NCI-H1930 (cell line): ENCODE data around the gene CD320.
"Not testable (repeated sequence)": the region's sequence is repeated elsewhere in the genome, so short reads cannot be mapped to it uniquely, and the experiment has no call there.

Experiments used
- DNase-seq, 2 experiments: peaks; one replicate each; lab custom pipeline; 2025; lab: John Stamatoyannopoulos, UW

CD320 gene

DNA sequence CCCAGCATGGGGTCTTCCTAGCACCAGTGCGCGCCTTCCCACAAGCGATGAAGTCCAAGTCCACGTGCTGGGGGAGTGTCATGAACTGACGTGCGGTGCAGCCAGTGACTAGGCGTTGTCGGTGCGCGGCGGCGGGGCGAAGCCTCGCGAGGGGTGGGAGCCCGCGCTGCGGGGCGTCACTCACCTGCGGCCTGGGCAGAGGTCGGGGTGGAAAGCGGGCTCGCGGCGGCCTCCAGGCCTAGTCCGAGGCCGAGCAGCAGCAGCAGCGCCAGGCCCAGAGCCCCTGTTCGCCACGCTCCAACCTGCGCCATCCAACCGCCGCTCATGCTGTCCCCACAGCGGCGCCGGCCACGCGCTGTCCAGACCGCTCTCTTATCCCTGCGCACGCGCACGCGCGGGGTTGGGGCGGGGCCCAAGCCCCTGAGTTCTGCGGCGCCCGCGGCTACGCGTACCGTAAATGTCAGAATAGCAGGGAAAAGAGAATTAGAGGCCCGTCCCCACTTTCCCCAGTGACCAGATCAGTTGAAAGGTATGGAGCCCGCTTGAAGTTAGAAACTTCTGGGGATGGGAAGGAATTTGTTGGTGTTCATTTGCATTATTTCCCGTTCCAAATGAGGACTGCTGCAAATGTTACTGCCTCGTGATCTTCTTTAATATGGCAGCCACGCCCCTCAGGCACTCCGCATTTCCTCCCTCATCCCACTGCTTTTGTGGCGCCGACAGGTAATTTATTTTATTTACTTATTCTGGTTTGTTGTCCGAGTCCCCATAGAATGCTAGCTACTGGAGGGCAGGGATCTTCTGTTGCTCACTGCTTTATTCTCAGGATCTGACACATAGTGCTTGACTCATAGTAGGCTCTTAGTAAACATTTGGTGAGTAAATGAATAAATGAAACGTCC lies at the start of gene CD320:
Gene CD320, minus strand, starts transcription at position 394 of the 902 bp plus-strand sequence. Its CDS starts 68 bp downstream, at position 326.
- DNase-seq, result peak; percentile 61 to 82

DNA sequence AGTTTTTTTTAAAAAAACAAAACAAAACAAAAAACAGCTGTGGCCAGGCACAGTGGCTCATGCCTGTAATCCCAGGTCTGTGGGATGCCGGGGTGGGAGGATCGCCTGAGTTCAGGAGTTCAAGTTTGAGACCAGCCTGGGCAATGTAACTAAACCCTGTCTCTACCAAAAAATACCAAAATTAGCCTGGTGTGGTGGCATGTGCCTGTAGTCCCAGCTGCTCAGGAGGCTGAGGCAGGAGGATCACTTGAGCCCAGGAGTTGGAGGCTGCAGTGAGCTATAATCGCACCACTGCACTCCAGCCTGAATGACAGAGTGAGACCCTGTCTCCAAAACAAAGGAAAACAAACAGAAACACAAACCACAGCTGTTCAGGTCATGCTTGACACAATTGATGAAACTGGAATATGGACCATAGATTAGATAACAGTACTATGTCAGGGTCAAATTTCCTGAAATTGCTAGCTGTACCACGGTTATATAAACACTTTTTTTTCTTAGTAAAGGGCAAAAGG lies 48.9 kb upstream of the CD320 start:
- no peak for DNase-seq

DNA sequence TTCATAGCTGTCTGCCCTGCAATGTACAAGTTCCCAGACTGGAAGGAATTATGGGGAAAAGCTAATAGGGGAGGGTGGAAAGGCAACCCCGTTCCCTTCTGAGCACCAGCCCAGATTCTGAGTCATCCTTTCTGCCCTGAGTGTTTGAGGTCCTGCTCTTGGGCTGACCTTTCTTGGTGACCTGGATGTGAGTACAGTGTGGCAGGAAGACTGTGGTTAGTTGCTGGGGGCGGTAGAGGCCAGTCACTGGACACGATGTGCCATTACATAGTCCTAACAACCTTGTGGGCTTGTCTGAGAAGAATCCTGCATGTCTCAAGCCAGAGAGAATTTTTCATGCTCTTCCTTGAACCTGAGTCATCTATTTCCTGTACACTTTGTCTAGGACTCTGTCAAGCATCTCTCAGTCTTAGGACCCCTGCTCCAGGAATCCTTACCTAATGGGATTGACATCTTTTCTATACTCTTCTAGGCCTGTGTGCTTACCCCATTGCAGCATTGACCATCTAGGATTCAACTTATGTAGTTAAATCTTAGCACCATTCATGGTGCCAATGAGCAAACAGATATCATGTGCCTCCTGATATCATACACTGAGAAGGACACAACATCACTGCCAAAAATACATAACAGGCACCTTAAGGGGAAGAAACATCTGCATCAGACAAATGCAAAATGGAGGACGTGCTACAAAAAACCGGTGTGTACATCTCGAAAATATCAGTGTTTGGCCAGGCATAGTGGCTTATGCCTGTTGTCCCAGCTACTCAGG lies 47.7 kb upstream of the CD320 start:
- no peak for DNase-seq

DNA sequence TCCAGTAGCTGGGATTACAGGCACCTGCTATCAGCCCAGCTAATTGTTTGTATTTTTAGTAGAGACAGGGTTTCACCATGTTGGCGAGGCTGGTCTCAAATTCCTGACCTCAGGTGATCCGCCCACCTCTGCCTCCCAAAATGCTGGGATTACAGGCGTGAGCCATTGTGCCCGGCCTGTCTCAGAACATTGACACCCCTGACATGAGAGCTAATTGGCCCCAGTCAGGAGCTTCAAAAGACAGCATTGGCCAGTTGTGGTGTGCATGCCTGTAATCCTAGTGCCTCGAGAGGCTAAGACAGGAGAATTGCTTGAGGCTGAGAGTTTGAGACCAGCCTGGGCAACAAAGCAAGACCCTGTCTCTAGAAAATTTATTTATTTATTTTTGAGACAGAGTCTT lies 44.7 kb upstream of the CD320 start:
- DNase-seq, result not testable (repeated sequence)

DNA sequence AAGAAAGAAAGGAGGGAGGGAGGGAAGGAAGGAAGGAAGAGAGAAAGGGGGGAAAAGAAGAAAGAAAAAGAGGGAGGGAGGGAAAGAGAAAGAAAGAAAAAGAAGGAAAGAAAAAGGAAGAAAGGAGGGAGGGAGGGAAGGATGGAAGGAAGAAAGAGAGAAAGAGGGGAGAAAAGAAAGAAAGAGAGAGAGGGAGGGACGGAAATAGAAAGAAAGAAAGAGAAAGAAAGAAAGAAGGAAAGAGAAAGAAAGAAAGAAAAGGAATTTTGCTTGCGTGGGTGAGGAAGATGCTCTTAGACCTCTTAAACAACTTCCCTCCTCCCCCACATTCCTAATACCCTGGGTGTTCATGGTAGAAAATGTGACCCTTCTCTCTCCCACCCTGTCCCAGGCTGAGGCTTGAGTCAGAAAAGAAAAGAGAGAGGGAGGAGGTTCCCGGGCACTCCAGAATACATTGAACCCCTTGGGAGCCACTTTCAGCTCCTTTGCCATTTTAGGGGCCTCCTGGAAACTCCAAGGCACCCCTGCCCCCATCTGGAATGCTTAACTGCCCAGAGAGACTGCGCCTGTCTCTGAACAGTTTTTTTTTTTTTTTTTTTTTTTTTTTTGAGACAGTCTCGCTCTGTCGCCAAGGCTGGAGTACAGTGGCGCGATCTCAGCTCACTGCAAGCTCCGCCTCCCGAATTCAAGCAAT lies 44.1 kb upstream of the CD320 start:
- no peak for DNase-seq

DNA sequence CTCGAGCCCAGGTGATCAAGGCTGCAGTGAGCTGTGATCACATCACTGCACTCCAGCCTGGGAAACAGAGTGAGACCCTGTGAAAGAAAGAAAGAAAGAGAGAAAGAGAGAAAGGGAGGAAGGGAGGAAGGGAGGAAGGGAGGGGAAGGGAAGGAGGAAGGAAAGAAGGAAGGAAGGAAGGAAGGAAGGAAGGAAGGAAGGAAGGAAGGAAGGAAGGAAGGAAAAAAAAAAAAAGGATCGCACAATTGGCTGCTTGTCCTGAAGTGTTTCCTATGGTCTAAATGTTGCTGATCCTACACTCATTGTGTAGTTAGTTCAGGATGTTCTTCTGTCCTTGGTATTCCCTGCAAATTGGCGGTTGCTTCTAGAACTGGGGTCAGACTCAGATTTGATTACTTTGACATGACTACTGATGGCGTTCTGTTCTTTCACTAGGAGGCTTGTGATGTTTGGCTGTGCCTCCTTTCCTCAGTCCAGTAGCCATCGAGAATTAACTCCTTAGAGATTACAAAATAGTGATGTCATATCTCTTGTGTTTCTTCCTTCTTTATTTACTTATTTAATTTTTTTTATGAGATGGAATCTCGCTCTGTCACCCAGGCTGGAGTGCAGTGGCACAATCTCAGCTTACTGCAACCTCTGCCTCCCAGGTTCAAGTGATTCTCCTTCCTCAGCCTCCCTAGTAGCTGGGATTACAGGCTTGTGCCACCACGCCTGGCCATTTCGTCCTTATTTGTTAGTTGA lies 41.6 kb upstream of the CD320 start:
- DNase-seq, result not testable (repeated sequence)

DNA sequence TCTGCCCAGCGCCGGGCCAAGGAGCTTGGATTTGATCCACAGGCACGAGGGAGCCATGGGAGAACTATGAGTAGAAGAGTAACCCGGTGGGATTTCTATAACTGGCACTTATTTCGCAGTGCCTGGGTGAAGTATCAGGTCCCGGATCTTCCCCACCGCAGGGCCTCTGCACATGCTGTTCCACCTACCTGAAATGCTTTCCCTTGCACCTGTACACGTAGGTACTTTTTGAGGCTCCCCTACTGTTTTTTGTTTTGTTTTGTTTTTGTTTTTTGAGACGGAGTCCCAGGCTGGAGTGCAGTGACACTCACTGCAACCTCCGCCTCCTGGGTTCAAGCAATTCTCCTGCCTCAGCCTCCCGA lies 35.3 kb upstream of the CD320 start:
- DNase-seq, result no peak

DNA sequence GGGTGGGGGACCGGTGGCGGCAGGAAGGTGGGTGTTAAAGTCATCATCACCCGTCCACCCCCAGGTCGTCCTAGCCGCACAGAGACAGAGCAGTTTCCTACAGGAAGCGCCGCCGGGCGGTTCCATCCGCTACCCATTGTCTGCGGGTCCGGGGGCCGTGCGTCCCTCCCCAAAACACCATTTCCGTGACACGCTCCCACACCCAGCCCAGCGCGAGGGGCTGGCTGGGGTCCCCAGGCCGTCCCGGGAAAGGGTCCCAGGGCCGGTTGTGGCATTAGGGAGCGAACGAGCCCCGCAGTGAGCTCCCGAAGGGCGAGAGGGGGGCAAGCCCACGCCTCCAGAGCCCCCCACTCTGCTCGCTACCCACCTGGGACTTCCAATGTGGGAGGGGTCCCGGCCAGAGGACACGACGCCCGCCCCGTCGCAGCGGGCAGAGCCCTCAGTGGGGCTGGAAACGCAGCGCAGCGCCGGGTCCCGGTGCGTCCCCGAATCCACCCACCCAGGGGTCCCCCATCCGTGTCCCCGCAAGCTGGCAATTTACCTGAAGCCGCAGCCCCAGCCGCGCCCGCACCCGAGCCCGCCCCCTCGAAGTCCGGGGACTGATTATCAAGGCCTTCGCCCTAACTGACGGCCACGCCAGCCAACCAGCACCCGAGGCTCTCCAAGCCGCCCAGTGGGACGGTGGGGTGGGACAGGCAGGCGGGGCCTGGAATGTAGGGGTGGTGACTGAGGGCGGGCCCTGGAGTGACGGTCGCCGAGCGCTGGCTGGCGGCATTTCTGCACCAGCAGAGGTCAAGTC lies 34.7 kb upstream of the CD320 start, which contains the start of gene KANK3:
Gene KANK3, minus strand, starts transcription at position 579 of the 799 bp plus-strand sequence. CDS start 5,434 bp downstream, outside the sequence.
- DNase-seq, result peak; percentile 72 to 82

DNA sequence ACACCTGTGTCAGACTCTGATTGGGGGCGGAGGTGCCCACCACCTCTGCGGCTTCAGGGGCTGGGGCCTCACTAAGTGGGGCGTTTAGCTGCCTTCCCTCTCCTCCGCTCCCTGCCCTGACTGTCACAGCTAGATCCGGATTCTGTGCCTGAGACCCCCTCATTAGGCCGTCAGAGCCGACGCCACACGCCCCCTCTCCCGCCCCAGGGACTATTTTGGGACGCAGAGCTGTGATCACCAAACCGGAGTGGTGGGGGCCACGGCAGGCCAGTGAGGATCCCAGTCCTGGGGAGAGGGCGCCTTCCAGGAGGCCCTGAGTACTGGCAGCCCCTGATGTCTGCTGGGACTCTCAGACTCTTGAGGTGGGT lies 34.1 kb upstream of the CD320 start:
- no peak for DNase-seq

DNA sequence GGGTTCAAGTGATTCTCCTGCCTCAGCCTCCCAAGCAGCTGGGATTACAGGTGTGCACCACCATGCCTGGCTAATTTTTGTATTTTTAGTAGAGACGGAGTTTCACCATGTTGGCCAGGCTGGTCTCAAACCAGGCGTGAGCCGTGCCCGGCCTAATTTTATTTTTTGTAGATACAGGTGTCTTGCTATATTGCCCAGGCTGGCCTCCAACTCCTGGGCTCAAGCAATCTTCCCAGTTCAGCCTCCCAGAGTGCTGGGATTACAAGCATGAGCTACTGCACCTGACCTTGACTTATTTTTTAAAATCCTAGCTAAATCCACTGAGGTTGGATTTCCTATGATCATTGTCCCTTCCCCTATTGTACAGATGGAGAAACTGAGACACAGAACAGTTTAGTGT lies 33.3 kb upstream of the CD320 start:
- DNase-seq, result not testable (repeated sequence)

DNA sequence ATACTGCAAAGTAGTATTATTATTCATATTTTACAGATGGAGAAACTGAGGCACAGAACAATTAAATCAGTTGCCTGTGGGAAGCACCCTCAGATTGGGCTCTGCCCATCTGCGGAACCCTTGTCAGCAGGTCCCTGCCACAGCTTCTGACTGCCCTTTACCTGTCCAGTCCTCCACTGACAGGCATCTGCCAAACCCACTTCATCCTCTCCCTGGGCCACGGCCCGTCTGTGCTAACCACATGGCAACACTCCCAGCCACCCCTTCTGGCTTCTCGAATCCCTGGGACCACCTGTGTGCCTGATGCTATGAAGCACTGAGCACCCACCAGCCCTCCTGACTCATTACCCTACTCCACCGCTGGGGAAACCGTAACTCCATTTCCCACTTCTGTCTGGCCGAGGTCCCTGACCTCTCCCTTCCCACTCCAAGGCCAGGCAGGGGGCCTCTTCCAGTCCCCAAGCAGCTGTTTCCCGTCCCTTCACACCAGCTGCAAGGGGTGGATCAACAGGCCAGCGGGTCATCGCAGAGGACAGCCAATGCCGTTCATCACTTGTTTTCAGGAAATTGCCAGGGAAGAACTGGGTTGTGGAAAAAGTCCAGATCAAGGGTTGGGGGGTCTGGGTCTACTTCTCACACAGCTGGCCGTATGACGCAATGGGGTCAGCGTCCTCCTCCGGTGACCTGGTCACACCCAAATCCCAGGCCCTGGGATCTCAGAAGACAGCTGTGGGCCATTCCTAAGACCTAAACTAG lies 32.4 kb upstream of the CD320 start:
- no peak for DNase-seq

DNA sequence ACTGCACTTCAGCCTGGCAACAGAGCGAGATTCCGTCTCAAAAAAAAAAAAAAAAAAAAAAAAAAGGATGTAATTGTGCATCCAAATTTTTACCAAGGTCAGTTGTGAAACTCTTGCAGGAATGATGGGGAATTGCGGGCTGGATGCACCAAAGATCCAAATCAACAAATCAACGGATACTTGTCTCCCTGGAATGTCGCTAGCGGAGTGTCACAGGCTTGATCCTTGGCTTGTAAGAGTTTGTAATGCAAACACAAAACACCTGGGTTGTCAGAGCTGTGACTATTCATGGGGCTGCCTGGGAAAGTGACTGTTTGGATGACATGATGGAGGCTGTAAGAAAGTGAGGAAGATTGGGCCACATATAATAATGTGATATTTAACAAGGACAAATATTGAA lies 30.7 kb upstream of the CD320 start:
- DNase-seq, result no peak

DNA sequence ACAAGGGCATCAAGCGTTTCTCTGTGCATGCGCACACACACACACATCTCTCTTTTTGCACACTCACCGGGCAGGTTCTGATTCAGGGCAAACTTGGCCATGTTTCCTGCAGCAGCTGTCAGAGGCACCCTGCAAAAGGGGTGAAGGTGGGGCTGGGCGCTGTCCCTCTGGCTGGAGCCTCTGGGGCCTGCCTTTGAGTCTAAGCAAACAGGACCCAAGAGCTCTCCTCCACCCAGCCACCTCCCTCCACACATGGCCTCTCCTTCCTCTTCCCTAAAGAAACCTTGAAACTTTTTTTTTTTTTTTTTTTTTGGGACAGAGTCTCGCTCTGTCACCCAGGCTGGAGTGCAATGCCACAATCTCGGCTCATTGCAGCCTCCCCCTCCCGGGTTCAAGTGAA lies 29.6 kb upstream of the CD320 start:
- no peak for DNase-seq

DNA sequence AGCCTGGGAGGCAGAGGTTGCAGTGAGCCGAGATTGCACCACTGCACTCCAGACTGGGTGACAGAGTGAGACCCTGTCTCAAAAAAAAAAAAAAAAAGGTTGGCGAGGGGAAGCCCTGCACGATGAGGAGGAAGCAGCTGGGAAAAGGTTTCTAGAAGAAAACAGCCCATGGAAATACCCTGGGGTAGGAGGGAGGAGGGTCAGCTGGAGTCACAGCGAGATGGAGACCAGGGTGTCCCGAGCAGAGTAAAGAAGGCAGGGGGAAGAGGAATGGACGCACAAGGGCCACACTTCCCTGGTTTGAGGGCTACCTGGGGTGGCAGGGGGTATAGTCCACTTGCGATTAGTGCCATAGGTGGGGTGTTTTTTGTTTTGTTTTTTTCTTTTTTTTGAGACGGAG lies 28.5 kb upstream of the CD320 start:
- DNase-seq, result no peak

DNA sequence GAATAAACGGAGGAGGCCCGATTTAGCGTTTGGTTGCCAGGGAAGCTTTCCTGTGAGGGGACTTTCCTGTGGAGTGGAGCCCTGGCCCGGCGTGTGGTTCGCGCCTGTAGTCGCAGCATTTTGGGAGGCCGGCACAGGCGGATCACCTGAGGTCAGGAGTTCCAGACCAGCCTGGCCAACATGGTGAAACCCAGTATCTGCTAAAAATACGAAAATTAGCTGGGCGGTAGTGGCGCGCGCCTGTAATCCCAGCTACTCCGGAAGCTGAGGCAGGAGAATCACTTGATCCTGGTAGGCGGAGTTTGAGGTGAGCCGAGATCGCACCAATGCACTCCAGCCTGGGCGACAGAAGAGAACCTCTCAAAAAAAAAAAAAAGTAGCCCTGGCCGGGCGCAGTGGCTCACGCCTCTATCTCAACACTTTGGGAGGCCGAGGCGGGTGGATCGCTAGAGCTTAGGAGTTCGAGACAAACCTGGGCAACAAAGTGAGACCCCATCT lies 28.0 kb upstream of the CD320 start:
- no peak for DNase-seq

DNA sequence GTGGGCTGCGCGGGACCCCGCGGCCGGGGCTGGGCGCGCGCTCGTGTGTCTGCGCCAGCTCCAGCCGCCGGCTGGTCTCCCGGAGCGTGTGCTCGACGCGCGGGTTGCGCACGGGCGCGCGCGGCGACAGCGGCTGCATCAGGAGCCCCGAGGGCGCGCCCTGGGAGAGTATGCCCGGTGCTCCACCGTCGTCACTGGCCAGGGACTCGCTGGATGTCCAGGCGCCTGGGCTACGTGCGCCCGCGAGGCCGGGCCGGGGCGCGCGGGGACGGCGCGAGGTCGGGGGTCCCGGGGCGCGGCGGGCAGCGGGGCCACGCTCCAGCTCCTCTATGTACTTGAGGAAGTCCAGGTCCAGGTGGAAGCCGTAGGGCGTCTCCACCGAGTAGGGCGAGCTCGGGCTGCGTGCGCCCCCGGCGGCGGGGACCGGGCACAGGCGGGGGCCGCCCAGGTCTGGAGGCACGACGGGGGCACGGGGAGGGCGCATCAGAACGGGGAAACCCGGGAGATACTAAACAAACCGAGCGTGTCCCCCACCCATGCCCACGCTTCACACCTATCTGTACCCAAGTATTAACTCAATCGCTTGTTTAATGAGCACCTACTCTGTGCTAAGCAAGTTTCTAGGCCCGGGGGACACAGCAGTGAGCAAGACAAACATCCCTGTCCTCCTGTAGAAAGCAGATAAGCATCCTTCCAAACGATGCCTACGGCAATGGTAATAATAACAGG lies 27.3 kb upstream of the CD320 start:
- DNase-seq, result no peak

DNA sequence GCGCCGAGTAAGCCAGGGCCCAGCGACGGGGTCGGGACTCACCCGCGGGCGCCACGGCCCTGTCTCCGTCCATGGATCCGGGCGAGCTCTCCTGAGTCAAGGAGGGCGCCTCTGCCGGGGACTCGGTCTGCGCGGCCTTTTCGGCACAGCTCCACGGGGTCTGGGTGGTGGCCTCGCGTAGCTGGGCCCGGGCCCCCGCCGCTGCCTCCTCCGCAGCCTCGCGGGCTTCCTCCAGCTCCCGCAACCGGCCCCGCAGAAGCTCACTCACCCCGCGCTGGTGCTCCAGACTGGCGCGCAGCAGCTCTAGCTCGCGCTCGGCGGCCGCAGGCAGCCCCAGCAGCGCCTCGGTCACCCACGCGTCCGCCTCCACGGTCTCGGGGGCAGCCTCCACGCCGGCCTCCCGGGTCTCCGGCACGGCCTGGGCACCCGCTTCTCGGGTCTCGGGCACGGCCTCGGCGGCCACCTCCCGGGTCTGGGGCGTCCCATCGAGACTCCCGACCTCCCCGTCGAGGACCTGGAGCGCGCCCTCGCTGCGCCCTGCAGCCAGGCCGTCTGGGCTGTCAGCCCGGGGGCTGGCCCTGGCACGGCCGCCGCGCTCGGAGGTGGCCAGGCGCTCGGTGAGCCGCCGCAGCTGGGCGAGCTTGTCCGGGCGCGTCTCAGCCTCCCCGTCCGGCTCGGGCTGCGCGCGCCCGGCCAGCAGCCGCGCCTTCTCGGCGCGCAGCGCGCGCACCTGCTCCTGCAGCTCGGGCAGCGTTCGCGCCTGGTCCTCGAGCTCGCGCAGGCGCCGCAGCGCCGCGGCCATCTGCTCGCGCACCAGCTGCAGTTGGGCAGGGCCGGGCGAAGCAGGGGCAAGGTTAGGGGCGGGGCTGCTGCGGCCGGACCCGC lies 26.5 kb upstream of the CD320 start:
- peak in 1 of 2 experiments; percentile 44 for DNase-seq
